Posterior cingulate gyrus (tissue), 11 donors: Measurements from ENCODE around the gene TMEM151A.

Experiments used
- DNase-seq, 10 donors: peaks; one replicate each; pipeline versions ENCODE4 v3.0.0 to v3.0.0-alpha.2; 2020 to 2021; ENCODE audit warnings: mixed read lengths in 3 of 10
- intact Hi-C: fragments of 100-400 bp; cut with DNase I; formaldehyde crosslinking; loops from one replicate; pipeline ENCODE4 v1.15.1; 2023

TMEM151A gene

GRCh38 chr11:66332371-66333219, 40.9 kb downstream of the TMEM151A start:
- intact Hi-C loops, result no loop called here
- DNase-seq, result peak in 3 of 10 donors; percentile 53 to 81 (median 75)

- intact Hi-C loops, result no loop called here
- peak in 3 of 10 donors; percentile 40 to 78 (median 55) for DNase-seq
These were observed 41.7 kb downstream of the TMEM151A start for GRCh38 chr11:66333220-66333877.

- peak in 3 of 10 donors; percentile 62 to 77 (median 75) for DNase-seq
- intact Hi-C loops, result no loop called here
These were observed 42.4 kb downstream of the TMEM151A start for GRCh38 chr11:66333896-66334604.

- intact Hi-C loops, result no loop called here
- peak in 3 of 10 donors; percentile 53 to 82 (median 79) for DNase-seq
These were observed 43.1 kb downstream of the TMEM151A start for GRCh38 chr11:66334605-66335442.

- peak in 4 of 10 donors; percentile 27 to 89 (median 84) for DNase-seq
- intact Hi-C loops, result no loop called here
These were observed 44.0 kb downstream of the TMEM151A start for GRCh38 chr11:66335531-66336233.

- intact Hi-C loops, result no loop called here
- peak in 8 of 10 donors; percentile 66 to 97 (median 79) for DNase-seq
These were observed 44.8 kb downstream of the TMEM151A start, which contains the start of gene RIN1 for GRCh38 chr11:66336234-66337102. RIN1 (minus strand) TSS chr11:66336434; CDS start chr11:66336402, 32 bp downstream.

GRCh38 chr11:66337103-66337899, 45.6 kb downstream of the TMEM151A start:
- peak in 3 of 10 donors; percentile 66 to 83 (median 82) for DNase-seq
- intact Hi-C loops, result no loop called here

- intact Hi-C loops, result no loop called here
- peak in 3 of 10 donors; percentile 29 to 67 (median 46) for DNase-seq
These were observed 46.8 kb downstream of the TMEM151A start for GRCh38 chr11:66338276-66339161.

- intact Hi-C loops, result no loop called here
These were observed 47.5 kb downstream of the TMEM151A start for GRCh38 chr11:66339162-66339675.

GRCh38 chr11:66339686-66340483, 48.2 kb downstream of the TMEM151A start:
- peak in 2 of 10 donors; percentile 38 to 69 for DNase-seq
- intact Hi-C loops, result no loop called here

More at GRCh38 chr11:66339162-66339675, 47.5 kb downstream of the TMEM151A start:
- peak in 2 of 10 donors; percentile 57 to 69 for DNase-seq

GRCh38 chr11:66340596-66341501, 49.2 kb downstream of the TMEM151A start:
- DNase-seq, result peak in 3 of 10 donors; percentile 44 to 73 (median 58)
- intact Hi-C loops, result no loop called here

GRCh38 chr11:66341502-66342126, 49.9 kb downstream of the TMEM151A start:
- peak in 3 of 10 donors; percentile 35 to 45 (median 38) for DNase-seq

GRCh38 chr11:66343176-66343575, 51.5 kb downstream of the TMEM151A start:
- intact Hi-C loops, result no loop called here
- DNase-seq, result peak in 3 of 10 donors; percentile 3 to 20 (median 6)

More at GRCh38 chr11:66341502-66342126, 49.9 kb downstream of the TMEM151A start:
- intact Hi-C loops, result no loop called here
